Measurements from ENCODE around the gene NPAS3.

Gene NPAS3

DNA sequence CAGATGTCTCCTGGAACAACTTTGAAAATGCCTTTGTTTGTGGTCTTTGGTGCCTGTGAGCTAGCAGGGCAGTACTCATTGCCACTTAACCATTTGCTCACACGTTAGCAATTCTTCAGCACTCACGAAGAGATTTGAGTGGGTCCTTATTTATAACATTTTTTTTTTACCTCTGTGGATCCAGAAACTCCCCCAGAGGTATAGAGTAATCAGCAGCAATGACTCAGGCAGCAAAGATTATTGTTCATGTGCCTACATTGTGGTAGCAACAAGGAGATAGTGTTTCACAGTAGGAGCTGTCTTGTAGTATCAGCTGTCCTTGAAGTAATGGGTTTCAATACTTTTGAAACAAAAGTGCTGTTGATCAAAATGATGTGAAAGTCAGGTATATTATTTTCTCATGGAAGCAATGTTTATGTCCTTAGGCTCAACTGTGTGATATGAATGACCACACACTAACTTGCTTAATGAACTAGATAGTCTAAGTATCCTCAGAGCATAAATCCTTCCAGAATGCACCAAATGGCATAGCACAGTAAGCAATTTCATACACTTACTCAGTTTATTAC is 708.1 kb downstream of the NPAS3 start:
- no peak for DNase-seq (ENCODE audit: extremely low read depth in 1 of 2, low read depth in 1 of 2)

DNA sequence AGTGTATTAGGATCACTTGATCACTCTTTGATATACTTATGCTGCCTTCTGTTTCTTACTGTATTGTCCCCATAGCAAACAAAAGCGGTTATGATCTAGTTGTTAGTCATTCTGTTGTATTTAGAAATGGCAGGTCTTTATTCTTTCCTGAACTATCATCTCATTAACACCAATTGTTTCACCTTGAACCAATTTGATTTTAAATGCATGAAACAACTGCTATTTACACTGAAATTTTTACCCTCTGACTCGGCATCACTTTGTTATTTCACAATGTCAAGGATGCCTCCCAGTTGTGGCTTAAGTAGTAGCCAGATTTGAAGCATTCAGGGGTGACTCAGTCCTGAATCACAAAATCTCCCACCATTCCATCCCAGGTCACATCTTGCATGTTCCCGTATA is 708.7 kb downstream of the NPAS3 start:
- DNase-seq (ENCODE audit: extremely low read depth in 1 of 2, low read depth in 1 of 2): no peak

DNA sequence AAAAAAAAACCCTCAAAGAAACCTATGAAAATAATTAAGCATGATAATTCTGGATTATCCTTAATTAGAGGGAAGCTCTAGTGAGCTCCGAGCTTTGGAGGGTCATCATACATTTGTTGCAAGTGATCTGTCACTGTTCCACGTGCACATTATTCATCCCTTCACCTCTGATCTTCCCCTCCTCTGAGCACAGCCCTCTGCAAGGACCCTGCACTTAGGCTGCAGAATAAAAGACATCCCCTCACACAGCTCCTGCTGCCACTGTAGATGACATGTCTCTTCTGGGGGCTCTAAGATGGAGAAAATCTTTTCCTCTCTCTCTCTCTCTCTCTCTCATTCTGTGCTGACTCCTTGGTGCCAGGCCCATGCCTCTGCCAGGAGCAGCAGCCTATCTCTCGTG is 711.8 kb downstream of the NPAS3 start:
- no peak for DNase-seq (ENCODE audit: extremely low read depth in 1 of 2, low read depth in 1 of 2)

DNA sequence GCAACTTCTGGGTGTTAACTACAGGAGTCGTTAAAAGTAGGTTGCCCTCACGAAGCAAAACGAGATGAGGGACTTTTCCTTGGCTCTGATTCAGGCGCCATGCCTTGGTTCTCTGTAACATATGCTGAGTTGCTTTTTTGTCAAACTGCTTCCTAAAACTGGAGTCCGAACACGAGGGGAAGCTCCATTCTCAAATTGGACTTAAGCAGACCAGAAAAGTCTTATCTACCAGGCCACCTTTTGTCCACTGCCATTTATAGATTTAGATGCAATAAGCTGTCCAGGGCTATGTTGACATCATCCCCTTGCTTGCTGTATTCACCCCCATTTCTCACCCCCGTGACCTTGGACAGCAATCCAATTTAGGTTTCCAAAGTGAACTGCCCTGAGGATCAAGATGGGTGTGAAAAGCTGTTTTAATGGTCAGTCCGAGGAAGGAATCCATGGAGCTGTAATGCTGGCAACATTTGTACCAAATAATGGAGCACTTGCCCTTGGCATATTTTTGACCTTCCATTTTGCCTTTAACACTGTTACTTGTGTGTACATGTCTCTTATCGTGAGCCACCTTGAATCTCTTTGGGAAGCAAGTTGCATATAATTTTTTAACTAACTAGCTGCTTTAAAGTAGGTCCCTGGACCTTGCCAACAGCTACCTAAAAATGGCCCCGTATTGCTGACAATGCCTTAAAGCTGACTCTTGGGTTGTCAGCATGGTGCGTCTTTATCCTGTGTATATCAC is 714.1 kb downstream of the NPAS3 start:
- DNase-seq (ENCODE audit: extremely low read depth in 1 of 2, low read depth in 1 of 2): no peak

DNA sequence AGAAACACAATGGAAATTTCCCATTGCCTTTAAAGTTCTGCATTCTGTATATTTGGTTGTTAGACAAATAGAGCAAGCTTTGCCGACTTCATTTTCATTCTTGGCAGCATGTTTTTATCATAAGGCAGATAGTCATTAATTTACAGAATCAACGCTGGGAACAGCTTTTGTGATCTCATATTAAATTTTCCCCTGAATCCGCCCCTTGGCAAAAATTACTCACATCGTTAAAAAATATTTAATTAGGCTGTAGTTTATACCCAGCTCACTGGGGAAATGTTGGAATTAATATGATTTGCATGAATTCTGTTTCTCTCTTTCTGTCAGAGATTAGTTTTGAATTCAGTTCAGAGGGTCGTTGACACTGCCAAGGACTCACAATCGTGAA is 714.6 kb downstream of the NPAS3 start:
- DNase-seq (ENCODE audit: extremely low read depth in 1 of 2, low read depth in 1 of 2): no peak

DNA sequence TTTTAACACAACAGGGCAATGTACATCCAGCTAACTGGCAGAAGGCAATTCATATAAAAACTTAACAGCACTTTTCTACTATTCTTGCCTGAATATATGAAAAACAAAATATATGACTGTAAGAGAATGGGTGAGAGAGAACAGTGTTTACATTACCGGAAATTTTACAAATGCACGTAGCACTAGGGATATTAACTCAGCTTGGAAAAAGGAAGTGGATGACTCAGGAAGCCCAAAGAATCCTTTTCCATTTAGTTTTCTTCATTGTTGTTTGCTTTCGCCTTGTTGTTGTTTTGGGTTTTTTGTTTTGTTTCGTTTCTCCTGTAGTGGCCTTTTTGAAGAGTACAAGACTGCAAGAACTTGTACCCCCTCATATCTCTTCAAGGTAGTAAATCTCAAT is 716.7 kb downstream of the NPAS3 start:
- no peak for DNase-seq (ENCODE audit: extremely low read depth in 1 of 2, low read depth in 1 of 2)

DNA sequence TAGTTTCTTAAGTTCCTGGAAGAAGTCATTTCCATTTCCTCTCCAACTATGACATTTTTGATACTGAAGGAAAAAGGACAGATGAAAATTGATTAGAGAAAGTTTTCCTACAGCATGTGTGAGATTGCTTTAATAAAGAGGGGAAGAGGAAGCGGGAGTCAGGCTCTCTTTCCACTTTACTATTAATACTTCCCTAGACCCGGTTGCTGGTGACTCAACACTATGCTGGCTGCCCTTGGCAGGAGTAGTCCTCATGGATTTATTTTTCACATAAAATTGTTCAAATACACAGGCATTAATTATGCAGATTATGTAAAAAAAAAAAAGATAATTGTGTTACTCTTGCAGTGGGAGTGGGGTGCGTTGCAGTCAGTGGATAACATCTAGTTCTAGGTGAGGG is 718.8 kb downstream of the NPAS3 start:
- no peak for DNase-seq (ENCODE audit: extremely low read depth in 1 of 2, low read depth in 1 of 2)

DNA sequence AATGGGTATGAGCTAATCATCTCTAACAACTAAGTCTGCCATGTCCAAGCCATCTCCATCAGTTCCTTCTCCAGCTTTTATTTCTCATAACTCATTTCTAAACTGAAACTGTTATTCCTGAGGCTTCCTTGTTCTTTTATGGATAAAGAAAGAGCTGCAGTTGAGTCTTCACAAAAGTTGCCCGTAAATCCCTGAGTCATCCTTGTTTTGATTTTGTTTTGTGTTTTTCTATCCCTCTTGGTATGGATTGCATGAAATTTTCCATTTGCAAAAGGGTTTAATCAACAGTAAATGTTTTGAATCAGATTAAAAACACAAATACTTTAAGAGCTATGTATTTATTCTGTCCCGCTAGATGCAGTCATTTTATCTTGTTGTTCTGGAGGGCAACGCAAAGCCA is 721.6 kb downstream of the NPAS3 start:
- DNase-seq (ENCODE audit: extremely low read depth in 1 of 2, low read depth in 1 of 2): no peak

DNA sequence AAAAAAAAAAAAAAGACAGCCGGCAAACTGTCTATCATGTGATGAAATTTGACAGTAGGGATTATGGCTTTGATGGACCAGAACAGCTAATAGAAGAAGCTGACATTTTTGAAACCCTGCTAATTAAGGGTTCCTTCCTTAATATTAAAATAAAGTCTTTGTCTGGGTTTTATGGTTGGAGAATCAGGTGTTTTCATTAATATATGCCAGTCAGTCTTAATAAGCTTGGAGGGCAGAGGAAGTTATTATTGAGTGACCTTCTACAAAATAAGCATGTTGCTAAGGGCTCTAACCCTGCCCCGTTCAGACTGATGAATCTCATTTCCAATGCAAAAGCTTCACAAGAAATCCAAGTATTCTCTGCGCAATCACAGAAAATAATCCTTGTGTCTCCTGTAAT is 722.4 kb downstream of the NPAS3 start:
- no peak for DNase-seq (ENCODE audit: extremely low read depth in 1 of 2, low read depth in 1 of 2)

DNA sequence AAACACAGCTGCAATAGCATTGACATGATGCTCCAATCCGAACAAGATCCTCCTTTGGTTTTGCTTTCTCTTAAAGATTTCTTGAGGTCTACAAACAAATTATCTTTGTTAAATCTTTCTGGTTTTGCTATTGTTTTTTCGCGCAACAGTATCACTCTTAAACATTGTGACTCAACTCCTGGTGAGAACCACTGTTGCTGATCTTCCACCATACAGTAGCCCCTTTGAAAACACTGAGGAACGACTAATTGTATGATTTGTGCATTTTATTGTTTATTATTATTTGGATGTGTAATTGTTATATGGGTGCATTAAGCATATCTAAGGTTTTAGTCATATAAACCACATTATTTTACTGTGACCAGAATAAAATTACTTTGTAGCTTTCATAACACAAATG is 729.4 kb downstream of the NPAS3 start:
- no peak for DNase-seq (ENCODE audit: extremely low read depth in 1 of 2, low read depth in 1 of 2)

DNA sequence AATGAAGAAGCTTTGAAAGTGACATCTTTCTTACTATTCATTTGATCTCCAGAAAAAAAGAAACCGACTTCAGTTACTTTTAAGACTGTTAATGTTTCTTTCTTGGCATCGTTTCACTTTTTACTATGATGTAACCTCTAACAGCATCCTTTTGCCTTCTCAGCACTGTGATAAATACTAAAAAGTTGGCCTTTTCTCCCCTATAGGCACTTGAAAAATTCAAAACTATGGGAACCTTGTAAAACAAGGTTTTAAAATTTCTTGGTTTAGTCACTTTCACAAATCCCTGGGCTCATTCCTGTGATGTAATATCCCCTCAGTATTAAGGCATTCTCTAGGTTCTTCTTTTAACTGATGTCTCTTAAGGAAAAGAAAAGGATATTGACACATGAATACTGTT is 730.4 kb downstream of the NPAS3 start:
- no peak for DNase-seq (ENCODE audit: extremely low read depth in 1 of 2, low read depth in 1 of 2)

DNA sequence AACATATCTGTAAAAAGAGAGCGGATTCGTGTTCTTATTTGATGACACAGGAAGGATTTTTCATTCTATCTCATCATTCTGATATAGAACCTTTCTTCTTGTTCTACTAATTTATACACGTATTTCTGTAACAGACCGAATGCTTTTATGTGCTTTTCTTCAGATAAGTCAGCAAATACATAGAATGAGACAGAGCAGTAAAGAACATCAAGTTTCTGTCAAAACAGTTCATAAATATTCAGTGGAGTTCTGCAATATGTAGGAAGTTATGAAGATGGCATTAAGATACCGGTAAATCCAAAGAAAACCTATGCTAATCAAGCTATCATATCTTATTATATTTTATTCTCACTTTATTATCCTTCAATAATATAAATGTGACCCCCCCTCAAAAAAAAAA is 731.6 kb downstream of the NPAS3 start:
- no peak for DNase-seq (ENCODE audit: extremely low read depth in 1 of 2, low read depth in 1 of 2)

DNA sequence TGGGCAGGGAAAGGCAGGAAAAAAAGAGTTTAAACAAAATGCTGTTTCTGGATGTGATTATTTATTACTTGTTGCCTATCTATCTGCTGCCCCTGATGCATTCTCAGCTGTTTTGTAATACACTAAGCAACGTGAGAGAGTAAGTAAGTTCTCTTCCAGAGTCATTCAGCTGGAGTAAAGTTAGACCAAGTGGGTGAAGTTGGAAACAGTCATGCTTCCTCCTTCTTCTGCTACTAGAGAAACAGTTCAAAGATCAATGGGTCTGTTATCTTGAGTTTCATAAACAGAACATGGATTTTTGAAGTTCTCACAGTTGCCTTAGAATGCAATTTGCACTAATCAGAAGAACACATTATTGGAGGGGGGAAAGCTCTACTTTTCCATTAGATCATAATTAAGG is 732.9 kb downstream of the NPAS3 start:
- DNase-seq (ENCODE audit: extremely low read depth in 1 of 2, low read depth in 1 of 2): no peak

DNA sequence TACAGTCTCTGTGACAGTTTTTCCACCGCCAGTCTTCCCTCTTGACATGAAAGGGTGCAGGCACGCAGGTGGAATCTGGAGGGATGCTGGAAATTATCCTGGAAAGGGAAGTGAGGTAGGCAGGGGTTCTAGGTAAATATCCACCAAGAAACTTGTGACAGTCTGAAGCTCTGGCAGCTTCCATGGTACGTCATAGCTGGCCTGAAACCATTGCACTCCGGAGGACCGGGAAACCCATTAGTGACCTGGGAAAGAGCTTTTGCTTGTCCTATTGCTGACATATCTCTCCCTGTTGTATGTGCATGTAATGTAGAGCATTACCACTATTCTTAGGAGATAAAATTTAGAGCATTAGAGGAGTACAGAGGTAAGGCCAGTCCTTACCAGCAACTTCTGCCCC is 736.2 kb downstream of the NPAS3 start:
- DNase-seq (ENCODE audit: extremely low read depth in 1 of 2, low read depth in 1 of 2): no peak

DNA sequence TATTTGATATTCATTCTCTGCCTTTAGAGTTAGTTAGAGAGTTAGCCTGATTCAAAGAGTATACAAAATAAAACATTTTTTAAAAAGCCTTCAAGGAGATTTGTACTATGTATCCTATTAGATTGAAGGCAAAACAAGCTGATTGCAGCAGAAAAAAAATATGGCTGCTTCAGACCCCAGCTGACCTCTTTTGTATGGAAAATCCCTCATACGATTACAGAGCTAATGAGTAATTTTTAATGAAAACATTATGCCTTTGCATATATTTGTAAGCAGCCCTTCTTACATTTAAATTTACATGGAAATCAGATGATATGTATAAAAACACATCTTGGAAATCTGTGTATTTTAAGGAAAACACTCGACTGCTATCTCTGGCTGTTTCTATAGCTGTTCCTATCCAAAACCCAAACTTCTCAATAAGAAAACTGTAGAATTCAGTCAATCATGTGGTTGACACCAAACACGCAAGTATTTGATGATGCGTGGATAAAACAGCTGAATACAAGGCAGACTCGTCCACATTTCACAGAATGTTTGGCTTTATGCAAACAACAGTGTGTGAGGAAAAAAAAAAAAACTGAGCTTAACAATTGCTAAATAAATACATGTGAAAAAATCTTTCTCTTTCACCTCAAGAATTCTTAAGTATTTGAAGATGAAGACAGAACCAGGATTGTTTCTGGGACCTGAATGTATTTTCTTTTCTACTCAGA is 736.9 kb downstream of the NPAS3 start:
- no peak for DNase-seq (ENCODE audit: extremely low read depth in 1 of 2, low read depth in 1 of 2)

DNA sequence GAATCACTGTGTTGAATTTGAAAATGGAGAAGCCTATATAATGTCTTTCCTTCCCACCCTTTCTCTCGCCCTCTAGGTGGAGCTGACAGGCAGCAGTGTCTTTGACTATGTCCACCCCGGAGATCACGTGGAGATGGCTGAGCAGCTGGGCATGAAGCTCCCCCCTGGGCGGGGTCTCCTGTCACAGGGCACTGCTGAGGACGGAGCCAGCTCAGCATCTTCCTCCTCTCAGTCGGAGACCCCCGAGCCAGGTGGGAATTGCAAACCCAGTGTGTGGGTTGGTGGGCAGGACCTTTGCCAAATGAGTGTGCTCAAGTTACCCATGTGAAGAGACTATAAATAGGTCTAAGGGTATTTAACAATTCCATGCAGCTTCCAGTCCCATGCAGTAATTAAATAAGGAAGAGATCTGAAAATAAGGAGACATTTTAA is 737.5 kb downstream of the NPAS3 start:
- DNase-seq (ENCODE audit: extremely low read depth in 1 of 2, low read depth in 1 of 2): no peak

DNA sequence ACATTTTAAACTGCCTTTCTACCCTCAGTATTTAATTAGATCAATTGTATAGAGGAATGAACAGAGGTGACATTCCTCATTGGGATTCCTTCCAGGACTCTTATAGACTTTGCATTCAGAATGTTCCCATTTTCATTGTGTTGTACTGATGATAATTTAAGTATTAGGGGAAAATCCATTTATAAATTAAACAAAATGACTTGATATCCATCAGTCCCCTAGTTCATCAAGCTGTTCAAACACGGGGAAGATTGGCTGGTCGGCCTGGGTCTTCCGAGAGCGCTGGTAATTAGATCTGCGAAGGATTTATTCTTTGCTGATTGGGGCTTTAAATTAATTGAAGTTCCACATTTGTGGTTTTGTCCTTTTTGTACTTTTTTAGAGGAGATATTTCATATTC is 738.2 kb downstream of the NPAS3 start:
- DNase-seq (ENCODE audit: extremely low read depth in 1 of 2, low read depth in 1 of 2): no peak

DNA sequence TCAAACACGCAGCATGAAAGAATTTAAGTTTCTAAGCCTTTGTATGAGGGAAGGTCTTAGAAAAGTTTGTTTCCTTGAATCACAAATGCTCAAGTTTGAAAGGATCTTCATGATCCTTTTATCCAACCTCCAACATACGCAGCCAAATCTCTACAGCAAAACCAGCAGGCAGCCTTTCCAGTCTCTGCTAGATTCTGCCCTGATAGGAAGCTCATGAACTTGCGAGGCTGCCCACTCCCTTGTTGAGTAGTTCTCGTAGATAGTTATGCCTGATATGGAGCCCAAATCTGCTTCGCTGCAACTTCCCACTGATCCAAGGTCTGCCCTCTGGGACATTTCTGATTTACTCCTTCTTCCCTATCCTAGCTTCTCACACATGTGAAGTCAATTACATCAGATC is 739.3 kb downstream of the NPAS3 start:
- no peak for DNase-seq (ENCODE audit: extremely low read depth in 1 of 2, low read depth in 1 of 2)

DNA sequence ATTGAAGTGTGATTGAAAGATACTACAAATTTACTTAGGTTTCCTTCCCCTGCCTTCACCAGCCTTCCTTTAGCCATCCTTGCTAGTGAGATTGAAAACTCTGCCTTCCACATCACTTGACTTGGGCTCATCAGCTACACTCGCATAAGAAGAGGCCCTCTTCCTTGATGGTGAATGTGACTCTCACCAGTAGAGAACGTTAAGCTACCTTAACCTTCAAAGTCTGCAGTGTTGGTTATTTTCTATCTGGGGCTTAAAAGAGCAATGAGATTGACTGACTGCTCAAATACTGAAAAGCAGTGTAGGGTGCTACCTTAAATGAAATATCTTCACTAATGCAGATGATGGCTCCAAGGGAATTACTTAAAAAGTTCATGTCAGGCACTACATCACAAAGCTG is 740.3 kb downstream of the NPAS3 start:
- no peak for DNase-seq (ENCODE audit: extremely low read depth in 1 of 2, low read depth in 1 of 2)

DNA sequence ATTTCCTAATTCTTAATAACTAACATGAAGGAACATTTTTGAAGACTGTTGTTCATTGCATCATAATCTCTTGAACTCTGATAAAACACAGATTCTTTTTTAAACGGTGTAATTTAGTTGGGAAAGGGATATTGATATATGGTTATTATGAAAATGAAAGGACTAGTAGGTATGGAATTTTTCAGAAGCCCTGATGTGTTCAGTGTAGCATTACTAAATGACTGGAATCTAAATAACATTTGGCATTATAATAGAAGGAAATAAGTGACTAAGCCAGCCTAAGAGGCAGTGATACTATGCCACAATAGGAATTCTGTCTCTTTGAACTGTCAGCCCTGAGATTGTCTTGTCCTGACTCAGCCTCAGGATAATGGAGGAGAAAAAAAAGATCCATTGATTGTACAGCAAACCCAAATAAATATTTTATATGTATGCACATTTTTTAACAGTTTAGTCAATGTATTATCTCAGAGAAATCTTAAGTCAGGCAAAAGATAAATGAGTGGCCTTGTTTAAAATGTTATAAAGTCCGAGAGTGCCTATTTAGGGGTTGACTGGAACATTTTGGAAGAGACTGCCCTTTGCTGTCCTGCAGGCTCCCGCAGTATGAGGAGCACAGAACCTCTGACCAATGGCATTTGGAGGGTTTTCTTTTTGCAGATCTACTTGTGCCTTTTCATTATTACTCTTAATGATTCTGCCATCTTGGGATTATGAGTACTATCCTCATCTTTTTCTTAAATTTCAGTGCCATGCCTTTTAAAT is 741.0 kb downstream of the NPAS3 start:
- no peak for DNase-seq (ENCODE audit: extremely low read depth in 1 of 2, low read depth in 1 of 2)

DNA sequence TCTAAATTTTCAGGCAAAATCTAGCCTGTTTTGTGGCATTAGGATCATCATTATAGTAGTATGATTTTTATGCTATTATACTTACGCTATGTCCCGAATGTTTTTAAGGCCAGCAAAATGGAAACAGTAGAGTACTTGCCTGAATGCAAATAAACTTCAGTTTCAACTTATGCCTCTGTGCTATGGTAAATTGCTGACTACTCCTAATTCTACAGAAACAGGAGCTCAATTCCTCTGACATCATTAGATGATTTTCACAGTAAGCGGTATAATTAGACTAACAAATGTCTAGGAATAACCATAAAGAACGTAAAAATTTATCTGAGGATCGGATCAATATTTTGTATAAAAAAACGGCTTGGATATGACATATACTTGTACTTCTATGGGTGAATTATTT is 742.2 kb downstream of the NPAS3 start:
- DNase-seq (ENCODE audit: extremely low read depth in 1 of 2, low read depth in 1 of 2): no peak

DNA sequence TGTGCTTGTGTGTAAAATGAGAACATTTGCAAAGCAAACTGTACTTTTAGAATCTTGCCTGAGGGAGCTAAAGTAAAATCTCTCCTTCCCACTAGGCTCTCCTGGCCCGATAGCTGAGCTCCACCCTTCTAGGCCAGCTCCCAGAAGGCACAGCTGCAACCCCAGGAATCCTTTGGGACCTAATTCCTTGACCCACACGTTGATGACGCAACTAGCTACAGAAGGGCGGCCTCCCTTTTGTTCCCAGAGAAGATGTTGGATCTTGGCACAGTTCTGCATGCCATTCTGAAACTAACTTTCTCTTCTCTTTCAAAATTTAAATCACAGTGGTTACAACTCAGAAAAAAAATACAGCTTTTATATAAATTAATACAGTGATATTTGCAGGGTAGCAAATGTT is 744.1 kb downstream of the NPAS3 start:
- no peak for DNase-seq (ENCODE audit: extremely low read depth in 1 of 2, low read depth in 1 of 2)

All from stimulated activated CD8-positive, alpha-beta memory T cell treated with anti-CD3 and anti-CD28 coated beads, Interleukin-7, amount 100 ng/mL, for 48 hours (primary cell).